GM18517 (cell line): ENCODE data around the gene INVS.
A peak's percentile ranks its signal among the peaks of the same experiment; 100 is the strongest.
"Not testable (repeated sequence)": the region's sequence is repeated elsewhere in the genome, so short reads cannot be mapped to it uniquely, and the experiment has no call there.

ENCODE experiments used
- ATAC-seq: cut with Tn5 transposase; IDR thresholded peaks from one replicate; pipeline ENCODE4 v1.9.1; 2021; ENCODE audit warnings: mild to moderate bottlenecking, moderate library complexity; ENCODE audit not compliant: unreplicated experiment

The INVS gene

GRCh38 chr9:100098887-100099721, at the start of gene INVS, which contains the start of gene ERP44:
INVS (plus strand) TSS chr9:100099243; CDS start chr9:100104522, 5,279 bp downstream.
ERP44 (minus strand) TSS chr9:100099000; CDS start chr9:100098840, 160 bp downstream.
- peak; percentile 95 for ATAC-seq

- no peak for ATAC-seq
Measured at GRCh38 chr9:100049551-100049950, 49.5 kb upstream of the INVS start.

GRCh38 chr9:100052375-100052774, 46.7 kb upstream of the INVS start:
- ATAC-seq = no peak

GRCh38 chr9:100056561-100056960, 42.5 kb upstream of the INVS start:
- no peak for ATAC-seq

- no peak for ATAC-seq
Measured at GRCh38 chr9:100057624-100058023, 41.4 kb upstream of the INVS start.

GRCh38 chr9:100058699-100059579, 40.1 kb upstream of the INVS start:
- peak; percentile 79 for ATAC-seq

- not testable (repeated sequence) for ATAC-seq
Measured at GRCh38 chr9:100062683-100063082, 36.4 kb upstream of the INVS start.

- ATAC-seq = no peak
Measured at GRCh38 chr9:100063185-100063584, 35.9 kb upstream of the INVS start.

- ATAC-seq = no peak
Measured at GRCh38 chr9:100064872-100065581, 34.0 kb upstream of the INVS start.

- peak; percentile 88 for ATAC-seq
Measured at GRCh38 chr9:100066539-100066938, 32.5 kb upstream of the INVS start.

GRCh38 chr9:100067990-100068389, 31.1 kb upstream of the INVS start:
- ATAC-seq = not testable (repeated sequence)

- ATAC-seq = not testable (repeated sequence)
Measured at GRCh38 chr9:100069068-100069467, 30.0 kb upstream of the INVS start.

GRCh38 chr9:100070104-100071041, 28.7 kb upstream of the INVS start:
- no peak for ATAC-seq

GRCh38 chr9:100071271-100071670, 27.8 kb upstream of the INVS start:
- no peak for ATAC-seq

GRCh38 chr9:100072805-100073204, 26.2 kb upstream of the INVS start:
- no peak for ATAC-seq

GRCh38 chr9:100074093-100074492, 24.9 kb upstream of the INVS start:
- ATAC-seq = no peak

- ATAC-seq = no peak
Measured at GRCh38 chr9:100074989-100075388, 24.1 kb upstream of the INVS start.

GRCh38 chr9:100076256-100076655, 22.8 kb upstream of the INVS start:
- not testable (repeated sequence) for ATAC-seq

- no peak for ATAC-seq
Measured at GRCh38 chr9:100082782-100083181, 16.3 kb upstream of the INVS start.
